Stimulated activated CD4-positive, alpha-beta T cell treated with anti-CD3 and anti-CD28 coated beads, Interleukin-1b, Interleukin-23, amount 100 ng/mL, for 48 hours (primary cell): ENCODE results near the gene ZBTB46.
"Not testable (repeated sequence)": the region's sequence is repeated elsewhere in the genome, so short reads cannot be mapped to it uniquely, and the experiment has no call there.

Experiments
- DNase-seq: peaks from one replicate; pipeline ENCODE4 v3.0.0-alpha.2; 2020

ZBTB46 gene

GRCh38 chr20:63857764-63858392 lies 26.8 kb upstream of the ZBTB46 start:
- no peak for DNase-seq

GRCh38 chr20:63856098-63856511 lies 25.0 kb upstream of the ZBTB46 start:
- no peak for DNase-seq

DNA sequence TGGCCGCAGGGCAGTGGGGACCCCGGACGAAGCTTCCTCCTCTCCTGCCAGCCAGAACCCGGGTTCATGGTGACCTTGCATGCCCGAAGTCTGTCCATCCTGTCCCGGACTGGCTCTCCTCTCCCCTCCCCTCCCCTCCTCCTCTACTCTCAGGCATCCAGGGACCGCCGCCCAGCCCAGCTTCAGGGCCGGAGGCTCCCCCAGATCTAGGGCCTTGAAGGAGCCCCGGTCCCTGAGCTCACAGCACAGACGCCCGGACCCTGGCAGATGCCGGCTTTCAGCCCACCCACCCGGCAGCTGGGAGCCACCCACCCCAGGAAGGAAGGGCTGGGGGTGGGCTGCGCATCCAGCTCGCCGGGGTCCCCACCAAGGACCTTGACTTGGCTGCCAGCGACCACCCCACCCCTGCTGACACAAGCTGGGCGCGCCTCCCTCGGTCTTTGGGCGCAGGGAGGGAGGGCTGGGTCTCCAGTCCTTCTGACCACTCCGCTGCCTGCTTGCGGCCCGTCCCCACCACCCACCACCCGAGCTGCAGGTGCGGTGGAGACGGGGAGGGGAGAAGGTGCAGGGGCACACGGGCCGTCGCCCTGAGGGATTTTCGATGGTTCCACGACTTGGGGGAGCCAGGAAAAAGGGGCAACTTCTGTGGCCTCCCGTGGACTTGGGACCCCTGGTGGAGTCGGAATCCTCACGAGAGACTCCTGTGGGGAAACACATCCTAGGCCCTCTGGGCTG lies 24.5 kb upstream of the ZBTB46 start:
- DNase-seq: no peak

DNA sequence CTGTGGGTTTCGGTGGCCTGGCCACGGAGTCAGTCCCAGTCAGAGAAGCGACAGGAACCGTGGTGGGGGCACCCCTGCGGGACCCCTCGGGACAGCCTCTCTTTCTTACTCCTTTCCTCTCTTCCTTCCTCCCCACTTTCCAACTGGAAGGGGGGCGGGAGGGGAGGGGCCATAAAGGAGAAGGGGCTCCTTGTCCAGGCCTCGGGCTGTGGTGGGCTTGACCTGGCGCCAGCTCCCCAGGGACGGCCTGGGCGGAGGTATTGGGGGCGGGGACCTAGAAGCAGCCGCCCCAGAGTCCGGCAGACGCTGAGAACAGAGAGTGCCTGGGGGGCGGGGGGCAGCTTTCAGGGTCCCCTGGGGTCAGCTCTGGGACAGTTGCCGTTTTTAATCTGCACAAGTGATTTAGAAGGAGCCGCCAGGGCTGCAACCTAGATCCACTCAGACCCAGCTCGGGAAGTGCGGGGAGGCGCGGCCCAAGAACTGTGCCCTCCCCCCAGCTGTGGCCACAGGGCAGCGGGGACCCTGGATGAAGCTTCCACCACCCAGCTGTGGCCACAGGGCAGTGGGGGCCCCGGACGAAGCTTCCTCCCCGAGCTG lies 23.8 kb upstream of the ZBTB46 start:
- DNase-seq: no peak

DNA sequence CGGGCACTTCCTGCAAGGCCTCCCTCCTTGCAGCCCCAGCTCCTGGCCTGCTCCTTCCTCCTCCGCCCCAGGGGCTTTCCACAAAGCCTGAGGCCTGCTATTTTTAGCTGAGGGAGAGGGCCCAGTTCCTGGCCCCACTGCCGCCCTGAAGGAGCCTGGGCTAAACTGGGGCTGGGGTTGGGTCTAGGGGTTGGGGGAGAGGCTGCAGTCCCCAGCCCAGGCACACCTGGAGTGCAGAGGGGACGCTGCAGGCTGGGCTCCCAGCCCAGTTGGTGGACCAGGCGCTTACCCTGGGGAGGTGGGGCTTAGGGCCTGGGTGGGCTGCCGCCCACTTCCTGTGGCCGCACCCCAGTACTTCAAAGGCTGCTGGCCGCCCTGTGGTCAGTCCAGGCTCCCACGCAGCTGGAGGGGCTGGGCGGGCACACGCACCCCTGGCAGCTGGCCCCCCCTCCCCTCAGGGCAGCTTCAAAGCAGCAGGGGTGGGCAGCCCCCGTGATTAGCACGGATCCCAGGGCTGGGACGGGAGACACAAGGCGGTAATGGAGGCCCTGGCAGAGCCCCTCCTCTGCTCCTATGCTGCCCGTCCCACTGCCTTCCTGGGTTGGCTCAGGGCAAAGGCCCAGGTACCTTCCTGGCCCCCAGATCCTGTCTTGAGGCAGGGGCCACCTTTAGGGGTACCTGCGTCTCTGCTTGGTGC lies 23.2 kb upstream of the ZBTB46 start:
- DNase-seq: no peak

- not testable (repeated sequence) for DNase-seq
Measured at GRCh38 chr20:63853733-63854068, 22.6 kb upstream of the ZBTB46 start.

- DNase-seq: not testable (repeated sequence)
Measured at GRCh38 chr20:63851548-63851943, 20.5 kb upstream of the ZBTB46 start.

DNA sequence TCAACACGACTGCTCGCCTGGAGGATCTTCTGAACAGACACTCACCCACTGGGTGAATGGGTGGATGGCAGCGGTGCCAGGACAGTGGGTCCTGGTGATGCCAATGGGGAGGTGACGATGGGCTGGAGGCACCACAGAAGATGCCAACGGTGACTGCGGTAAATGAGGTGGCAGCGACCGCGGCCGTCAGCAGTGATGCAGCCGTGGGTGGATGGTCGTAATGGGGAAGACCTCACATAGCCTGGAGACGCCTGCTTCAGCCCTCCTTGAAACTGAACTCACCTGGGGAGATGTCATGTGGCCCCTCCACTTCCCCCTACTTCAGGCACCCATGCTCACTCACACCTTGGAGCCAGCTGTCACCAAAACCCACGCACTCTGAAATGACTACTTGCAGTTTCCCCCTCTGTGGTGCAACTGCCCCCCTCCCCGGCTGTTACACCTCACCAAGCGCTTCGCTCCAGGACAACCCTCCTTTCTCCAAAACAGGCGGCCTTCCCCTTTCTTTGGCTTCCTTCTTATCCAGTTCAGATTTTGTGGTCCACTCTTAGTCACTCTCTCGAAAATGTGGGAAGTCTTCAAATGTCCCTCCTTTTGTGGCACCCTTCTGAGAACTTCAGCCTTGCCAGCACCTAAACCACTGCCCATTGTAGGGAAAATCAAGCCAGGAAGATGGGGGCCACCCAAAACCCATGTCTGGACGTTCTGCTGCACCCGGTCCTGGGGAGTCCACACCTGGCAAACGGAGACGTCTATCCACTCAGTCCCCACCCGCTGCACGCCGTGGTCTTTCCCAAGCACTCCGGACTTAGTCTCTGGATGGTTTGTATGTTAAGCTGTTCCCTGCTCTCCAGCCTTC lies 19.9 kb upstream of the ZBTB46 start:
- DNase-seq: peak; percentile 70

DNA sequence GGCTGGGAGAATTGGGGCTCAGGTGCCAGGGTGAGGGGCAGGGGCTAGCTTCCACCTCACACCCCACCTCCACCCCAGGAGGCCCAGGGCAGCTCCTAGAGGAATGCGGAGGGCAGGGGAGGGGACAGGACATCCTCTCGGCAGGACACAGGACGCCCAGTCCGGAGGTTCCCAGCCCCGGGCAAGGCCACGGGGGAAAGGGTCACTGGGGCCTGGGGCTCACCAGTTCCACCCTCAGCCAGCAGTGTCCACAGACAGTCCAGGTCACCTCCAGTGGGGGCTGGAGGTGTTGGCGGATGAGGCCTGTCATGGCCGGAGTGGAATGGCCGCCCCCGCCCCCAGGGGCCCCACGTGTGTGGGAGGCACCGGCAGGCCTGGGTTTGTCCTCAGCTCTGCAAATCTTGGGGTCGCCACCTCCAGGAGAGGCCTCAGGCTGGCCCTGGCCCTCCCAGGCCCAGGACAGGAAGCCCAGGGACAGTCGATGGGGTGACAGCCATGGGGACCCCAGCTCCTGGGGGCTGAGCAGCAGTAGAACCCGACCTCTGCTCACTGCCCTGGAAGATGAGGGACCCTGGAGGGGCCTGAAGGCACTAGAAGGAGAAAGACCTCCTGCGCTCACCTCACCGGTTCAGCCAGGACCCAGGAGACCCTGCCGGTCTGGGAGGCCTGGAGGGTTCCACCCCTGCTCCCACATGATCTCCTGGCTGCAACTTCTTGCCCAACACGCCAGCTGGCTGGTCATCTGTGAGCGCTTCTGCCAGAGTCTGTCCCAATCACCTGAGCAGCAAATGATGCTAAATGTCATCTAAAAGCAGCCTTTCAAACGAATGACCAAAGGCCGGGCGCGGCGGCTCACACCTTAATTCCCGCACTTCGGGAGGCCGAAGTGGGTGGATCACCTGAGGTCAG lies 17.2 kb upstream of the ZBTB46 start:
- DNase-seq: no peak

DNA sequence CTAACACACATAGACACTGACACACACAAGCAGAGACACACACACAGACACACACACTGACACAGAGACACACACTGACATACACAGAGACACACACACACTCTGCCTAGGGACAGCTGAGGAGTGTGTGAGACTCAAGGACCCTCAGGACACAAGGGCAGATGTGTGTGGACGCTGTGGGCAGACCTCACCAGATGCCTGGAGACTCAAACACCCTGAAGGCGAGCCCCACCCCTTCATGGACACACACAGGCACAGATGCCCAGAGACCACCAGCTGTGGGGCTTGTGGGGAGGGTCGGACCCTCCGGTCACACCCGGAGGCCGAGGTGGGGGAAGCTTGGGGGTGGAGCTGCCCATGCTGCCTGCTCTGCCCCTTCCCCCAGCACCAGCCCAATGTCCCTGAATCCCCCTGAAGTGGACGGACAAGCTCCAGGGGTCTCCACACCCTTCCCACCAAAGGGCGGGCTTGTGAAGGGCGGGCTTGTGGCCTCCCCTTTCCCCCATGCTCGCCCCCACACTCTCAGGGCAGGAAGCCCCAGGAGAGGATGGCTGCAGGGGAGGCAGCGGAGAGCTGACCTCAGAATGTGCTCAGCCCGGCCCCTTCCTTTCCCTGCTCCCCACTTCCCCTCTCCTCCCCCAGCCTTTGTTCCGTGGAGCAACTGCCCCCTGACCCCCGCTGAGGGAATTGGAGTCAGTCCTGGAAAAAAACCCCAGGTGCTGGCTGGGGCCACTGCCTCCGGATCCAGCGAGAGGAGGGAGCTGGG lies 16.4 kb upstream of the ZBTB46 start:
- DNase-seq: no peak

- DNase-seq: no peak
Measured at GRCh38 chr20:63846888-63847236, 15.8 kb upstream of the ZBTB46 start.

DNA sequence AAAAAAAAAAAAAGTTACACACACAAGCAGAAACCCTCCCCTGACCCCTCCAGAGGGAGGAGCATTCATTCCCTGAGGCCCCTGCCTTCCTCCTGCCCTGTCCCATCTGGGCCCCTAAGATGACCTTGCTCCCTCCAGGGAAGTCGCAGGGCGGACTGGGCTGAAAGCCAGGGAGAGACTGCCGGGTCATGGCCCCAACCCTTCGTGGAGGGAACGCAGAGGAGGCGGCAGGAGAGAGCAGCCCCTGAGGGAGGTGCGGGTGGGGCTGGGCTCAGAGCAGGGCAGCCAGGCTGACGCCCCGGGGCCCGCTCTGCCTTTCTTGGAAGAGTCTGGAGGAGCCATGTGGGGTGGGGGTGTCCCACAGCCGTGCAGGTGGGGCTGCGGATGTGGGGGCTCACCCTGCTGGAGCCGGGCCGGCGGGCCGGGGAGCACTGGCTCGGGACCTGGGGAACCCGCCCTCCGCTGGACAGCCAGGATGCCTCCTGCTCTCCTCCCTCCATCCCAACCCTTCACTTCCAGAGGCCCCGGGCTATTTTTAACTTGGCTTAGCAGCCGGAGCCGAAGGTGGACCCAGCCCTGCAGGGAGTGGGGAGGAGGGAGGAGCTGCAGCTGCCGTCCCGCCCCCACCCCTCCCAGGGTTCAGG lies 15.2 kb upstream of the ZBTB46 start:
- DNase-seq: no peak

DNA sequence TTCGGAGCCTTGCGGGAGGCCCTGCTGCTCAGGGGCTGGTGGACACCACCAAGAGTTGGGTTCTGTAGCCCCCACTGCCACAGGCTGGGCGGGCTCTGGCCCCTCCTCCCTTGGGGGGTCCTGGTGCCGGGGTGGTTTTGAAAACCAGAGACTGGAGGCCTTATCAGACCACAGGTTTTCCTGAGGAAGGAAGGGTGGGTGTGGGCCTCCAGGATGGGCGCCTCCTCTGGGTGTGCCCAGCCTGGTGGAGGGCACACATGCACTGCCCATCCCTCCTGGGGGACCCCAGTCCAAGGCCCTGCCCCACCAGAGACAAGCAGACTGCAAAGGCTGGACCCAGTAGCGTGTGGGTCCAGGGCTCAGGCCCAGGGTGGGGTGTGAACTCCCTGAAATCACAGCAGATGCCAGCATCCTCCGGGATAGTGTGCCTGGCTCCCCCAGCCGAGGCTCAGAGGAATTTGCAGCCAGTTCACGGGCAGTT lies 13.5 kb upstream of the ZBTB46 start:
- no peak for DNase-seq

- DNase-seq: no peak
Measured at GRCh38 chr20:63843778-63844177, 12.7 kb upstream of the ZBTB46 start.

GRCh38 chr20:63843222-63843621 lies 12.2 kb upstream of the ZBTB46 start:
- DNase-seq: no peak

GRCh38 chr20:63842258-63842657 lies 11.2 kb upstream of the ZBTB46 start:
- DNase-seq: no peak

DNA sequence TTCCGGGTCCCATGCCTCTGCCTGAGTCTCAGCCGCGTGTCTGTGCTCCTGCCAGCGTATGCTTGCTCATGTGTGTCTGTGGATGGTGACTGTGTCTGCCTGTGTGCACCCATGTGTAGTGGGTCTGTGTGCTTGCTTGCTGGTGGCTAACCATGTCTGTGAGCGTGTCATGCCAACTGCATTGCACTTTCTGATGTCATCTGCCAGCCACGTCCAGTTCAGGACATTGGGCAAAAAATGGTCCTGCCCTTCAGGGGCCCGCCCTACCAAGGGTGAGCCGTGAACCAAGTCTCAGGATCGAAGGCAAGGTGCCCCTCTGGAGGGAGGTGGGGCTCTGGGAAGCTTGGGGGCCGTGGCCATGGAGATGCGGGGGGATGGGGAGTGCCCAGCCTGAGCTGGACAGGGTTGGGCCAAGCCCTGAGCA lies 9.4 kb upstream of the ZBTB46 start:
- DNase-seq: no peak

DNA sequence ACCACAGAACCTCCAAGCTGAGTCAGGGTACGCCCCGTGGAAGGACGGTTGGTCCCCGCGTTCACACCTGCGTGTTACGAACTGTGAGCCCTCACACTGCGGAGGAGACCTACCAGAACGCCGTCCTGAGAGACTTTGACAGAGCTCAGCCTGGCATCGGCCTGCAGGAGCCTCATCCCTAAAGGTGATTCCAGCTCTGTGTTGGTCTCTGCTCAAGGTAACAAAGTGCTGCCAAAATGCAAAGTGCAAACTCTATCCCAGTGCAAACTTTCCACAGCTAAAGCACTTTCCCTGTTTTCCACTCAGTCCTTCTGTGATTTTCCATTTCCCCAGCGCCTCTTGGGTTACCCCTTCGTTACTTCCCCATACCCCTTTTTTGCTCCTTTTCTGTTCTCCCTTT lies 8.6 kb upstream of the ZBTB46 start:
- DNase-seq: no peak

DNA sequence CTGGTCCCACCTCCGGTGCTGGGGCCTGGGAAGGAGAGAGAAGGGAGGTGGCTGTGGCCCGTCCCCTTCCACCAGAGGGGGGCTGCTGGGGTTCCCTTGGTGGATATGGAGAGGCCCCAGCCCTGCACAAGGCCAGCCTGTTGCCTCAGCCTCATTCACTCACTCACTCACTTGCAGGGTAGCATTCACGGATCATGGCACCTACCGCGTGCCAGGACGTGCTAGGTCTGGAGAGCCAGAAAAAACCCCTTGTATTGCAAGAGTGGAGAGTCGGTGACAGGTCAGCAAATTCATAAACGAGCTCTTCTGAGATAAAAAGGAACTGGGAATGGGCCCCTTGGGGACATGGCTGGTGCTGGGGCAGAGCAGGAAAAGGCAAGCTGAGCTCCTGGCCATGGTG lies 6.4 kb upstream of the ZBTB46 start:
- DNase-seq: no peak
